MM.1S (cell line): ENCODE data around the gene RPS23.

Source experiments
- DNase-seq: peaks from one replicate; pipeline ENCODE4 v3.0.0-alpha.2; 2015
- H2AFZ ChIP-seq: fragments of 300-600 bp; sonication (generic); 2 replicates; pipeline ENCODE4 v1.6.0; 2016; ENCODE audit warnings: antibody characterized with exemption, low read length
- H3F3A ChIP-seq: fragments of 300-600 bp; sonication (generic); 2 replicates; pipeline ENCODE4 v1.6.1; 2016; ENCODE audit warnings: mild to moderate bottlenecking, antibody characterized with exemption, low read length, moderate library complexity, mixed read lengths; ENCODE audit not compliant: insufficient read depth
- H3K27ac ChIP-seq: fragments of 300-600 bp; sonication (generic); 2 replicates; pipeline ENCODE4 v1.5.1; 2016; ENCODE audit warnings: mild to moderate bottlenecking, low read length
- H3K27me3 ChIP-seq: fragments of 300-600 bp; sonication (generic); replicated peaks from 2 replicates; pipeline ENCODE4 v1.6.0; 2016; ENCODE audit warnings: low read length; ENCODE audit not compliant: insufficient read depth
- H3K36me3 ChIP-seq: fragments of 300-600 bp; sonication (generic); replicated peaks from 2 replicates; pipeline ENCODE4 v1.6.1; 2016; ENCODE audit warnings: mild to moderate bottlenecking, low read length, mixed read lengths; ENCODE audit not compliant: insufficient read depth
- H3K4me1 ChIP-seq: fragments of 300-600 bp; sonication (generic); 2 replicates; pipeline ENCODE4 v1.6.1; 2016; ENCODE audit warnings: low read length, mixed read lengths
- H3K4me2 ChIP-seq: fragments of 300-600 bp; sonication (generic); 2 replicates; pipeline ENCODE4 v1.6.0; 2016; ENCODE audit warnings: low read depth, low read length
- H3K4me3 ChIP-seq: fragments of 300-600 bp; sonication (generic); 2 replicates; pipeline ENCODE4 v1.5.1; 2016; ENCODE audit warnings: low read length, mixed read lengths
- H3K79me2 ChIP-seq: fragments of 300-600 bp; sonication (generic); 2 replicates; pipeline ENCODE4 v1.6.1; 2016; ENCODE audit warnings: mixed run types, low read length, mixed read lengths
- H3K9ac ChIP-seq: fragments of 300-600 bp; sonication (generic); 2 replicates; pipeline ENCODE4 v1.6.1; 2016; ENCODE audit warnings: low read length, mixed read lengths
- H3K9me2 ChIP-seq: fragments of 300-600 bp; sonication (generic); replicated peaks from 2 replicates; pipeline ENCODE4 v1.6.1; 2016; ENCODE audit warnings: mild to moderate bottlenecking, low read length, mixed read lengths; ENCODE audit not compliant: insufficient read depth
- H3K9me3 ChIP-seq: fragments of 300-600 bp; sonication (generic); replicated peaks from 2 replicates; pipeline ENCODE4 v1.6.1; 2016; ENCODE audit warnings: mild to moderate bottlenecking, low read length, mixed read lengths; ENCODE audit not compliant: insufficient read depth
- H4K20me1 ChIP-seq: fragments of 300-600 bp; sonication (generic); 2 replicates; pipeline ENCODE4 v1.6.1; 2016; ENCODE audit warnings: mild to moderate bottlenecking, low read length, moderate library complexity, mixed read lengths; ENCODE audit not compliant: insufficient read depth
- CTCF ChIP-seq: fragments of 300-600 bp; sonication (generic); IDR thresholded peaks from 2 replicates; pipeline ENCODE4 v1.5.1; 2016; ENCODE audit warnings: antibody characterized with exemption, low read length, mixed read lengths
- EZH2 ChIP-seq: fragments of 300-600 bp; sonication (generic); optimal IDR thresholded peaks from 2 replicates; pipeline ENCODE3; 2017; ENCODE audit warnings: low read depth, mild to moderate bottlenecking, antibody characterized with exemption, low read length, mixed read lengths
- EZH2phosphoT487 ChIP-seq: fragments of 300-600 bp; sonication (generic); IDR thresholded peaks from 2 replicates; pipeline ENCODE4 v1.6.1; 2018; ENCODE audit warnings: antibody characterized with exemption, low read length

The RPS23 gene

GRCh38 chr5:82257247-82257646, 20.9 kb downstream of the RPS23 start:
- Histone ChIP-seq H2AFZ (no peak overlapping the region), H3K4me2 (no peak overlapping the region)
- DNase-seq: no peak

GRCh38 chr5:82255844-82256243, 22.3 kb downstream of the RPS23 start:
- no peaks in the 10 kb centered on the region for H3K36me3 ChIP-seq
- no peak overlapping the region for H3K27ac ChIP-seq
- H3K4me2 ChIP-seq: no peak overlapping the region
- no peak overlapping the region for H3K4me3 ChIP-seq
- H3F3A ChIP-seq: no peaks in the 10 kb centered on the region
- H3K9me3 ChIP-seq: no peaks in the 10 kb centered on the region
- H3K9me2 ChIP-seq: no peaks in the 10 kb centered on the region
- H4K20me1 ChIP-seq: no peaks in the 10 kb centered on the region
- TF ChIP-seq EZH2phosphoT487: no peak
- no peak for TF ChIP-seq EZH2
- TF ChIP-seq CTCF: no peak
- DNase-seq: peak; percentile 49
- no peaks in the 10 kb centered on the region for H3K79me2 ChIP-seq
- no peak overlapping the region for H3K9ac ChIP-seq
- H3K27me3 ChIP-seq: no peaks in the 10 kb centered on the region
- no peak overlapping the region for H2AFZ ChIP-seq
- peaks cover 7% of the 10 kb centered on the region; the same call in 1 of the 2 replicates for H3K4me1 ChIP-seq

More at GRCh38 chr5:82257247-82257646, 20.9 kb downstream of the RPS23 start:
- no peak overlapping the region for H3K4me3 ChIP-seq
- TF ChIP-seq EZH2phosphoT487 (no peak), CTCF (no peak), EZH2 (no peak)
- no peak overlapping the region for H3K9ac ChIP-seq
- no peaks in the 10 kb centered on the region for H3K36me3 ChIP-seq
- H3K9me3 ChIP-seq: no peaks in the 10 kb centered on the region
- H3K9me2 ChIP-seq: no peaks in the 10 kb centered on the region
- no peaks in the 10 kb centered on the region for H3F3A ChIP-seq
- H3K27ac ChIP-seq: no peak overlapping the region
- H4K20me1 ChIP-seq: no peaks in the 10 kb centered on the region
- H3K4me1 ChIP-seq: peaks cover 7% of the 10 kb centered on the region; the same call in 1 of the 2 replicates
- no peaks in the 10 kb centered on the region for H3K27me3 ChIP-seq
- no peaks in the 10 kb centered on the region for H3K79me2 ChIP-seq

- Histone ChIP-seq H3K9ac (no peak overlapping the region), H3K9me2 (no peaks in the 10 kb centered on the region), H2AFZ (no peak overlapping the region), H3K79me2 (no peaks in the 10 kb centered on the region), H3K9me3 (no peaks in the 10 kb centered on the region), H3K4me3 (no peak overlapping the region), H3K4me2 (no peak overlapping the region), H3K27me3 (no peaks in the 10 kb centered on the region), H3K4me1 (peaks cover 7% of the 10 kb centered on the region; the same call in 1 of the 2 replicates), H3F3A (no peaks in the 10 kb centered on the region), H4K20me1 (no peaks in the 10 kb centered on the region), H3K36me3 (no peaks in the 10 kb centered on the region), H3K27ac (no peak overlapping the region)
- no peak for TF ChIP-seq EZH2
- TF ChIP-seq EZH2phosphoT487: no peak
- TF ChIP-seq CTCF: no peak
- no peak for DNase-seq
Measured at GRCh38 chr5:82252744-82253143, 25.4 kb downstream of the RPS23 start.
